Osteoblast (primary cell): ENCODE data around the gene SERTAD2. TPM values are rescaled to one million over a fixed set of nuclear protein-coding genes. Genes with fewer than 3 reads are reported as not detected.

Source experiments
- DNase-seq: peaks from one replicate; pipeline ENCODE4 v3.0.0; 2011; ENCODE audit warnings: low spot score, mixed read lengths; ENCODE audit not compliant: insufficient read length; ENCODE audit errors: missing footprints
- H2AFZ ChIP-seq: 2 replicates; pipeline ENCODE4 v1.6.0; 2011; ENCODE audit warnings: mild to moderate bottlenecking, low read length
- H3K27ac ChIP-seq: 2 replicates; pipeline ENCODE4 v1.5.1; 2011; ENCODE audit warnings: mild to moderate bottlenecking, low read depth, low read length, moderate library complexity
- H3K27me3 ChIP-seq: 2 replicates; pipeline ENCODE4 v1.6.0; 2012; ENCODE audit warnings: mild to moderate bottlenecking, control low read depth, inconsistent platforms, low read length, moderate library complexity; ENCODE audit not compliant: insufficient read depth
- H3K36me3 ChIP-seq: 2 replicates; pipeline ENCODE4 v1.5.1; 2011; ENCODE audit warnings: mild to moderate bottlenecking, low read length, control low read depth, moderate library complexity; ENCODE audit not compliant: insufficient read depth
- H3K4me1 ChIP-seq: 2 replicates; pipeline ENCODE4 v1.5.1; 2011; ENCODE audit warnings: mild to moderate bottlenecking, low read length, control low read depth, moderate library complexity; ENCODE audit not compliant: insufficient read depth
- H3K4me2 ChIP-seq: 2 replicates; pipeline ENCODE4 v1.6.0; 2011; ENCODE audit warnings: mild to moderate bottlenecking, low read length; ENCODE audit not compliant: insufficient read depth
- H3K4me3 ChIP-seq: fragments of 200-600 bp; sonication (generic); 3 replicates; pipeline ENCODE4 v1.5.1; 2012; ENCODE audit warnings: mild to moderate bottlenecking, low read length, inconsistent platforms; ENCODE audit not compliant: insufficient read depth
- H3K79me2 ChIP-seq: 2 replicates; pipeline ENCODE4 v1.6.0; 2012; ENCODE audit warnings: mild to moderate bottlenecking, low read length, control low read depth, inconsistent platforms; ENCODE audit not compliant: insufficient read depth
- H3K9me3 ChIP-seq: 2 replicates; pipeline ENCODE4 v1.5.1; 2011; ENCODE audit warnings: low read depth, low read length, control low read depth
- H4K20me1 ChIP-seq: 2 replicates; pipeline ENCODE4 v1.6.0; 2012; ENCODE audit warnings: mild to moderate bottlenecking, low read length, control low read depth; ENCODE audit not compliant: insufficient read depth
- total RNA-seq: library from RNA; depleted of rRNA; stranded (reverse); fragments of >200 nt; gene quantifications from 2 replicates; pipeline ENCODE4 v1.2.3, GENCODE V29; 2012
- TF ChIP-seq, protein P1 (sequence below): IDR thresholded peaks from 2 replicates; pipeline ENCODE4 v1.5.1; 2011; ENCODE audit warnings: mild to moderate bottlenecking, low read depth, low read length, moderate library complexity; ENCODE audit errors: extremely low read depth

Gene SERTAD2
- total RNA-seq, 1 donor, result 24.6 TPM

GRCh38 chr2:64670047-64670446 is 16.3 kb upstream of the SERTAD2 start:
- no peaks in the 10 kb centered on the region for H3K4me1 ChIP-seq
- peaks cover 9% of the 10 kb centered on the region for H4K20me1 ChIP-seq
- TF ChIP-seq, protein P1, sequence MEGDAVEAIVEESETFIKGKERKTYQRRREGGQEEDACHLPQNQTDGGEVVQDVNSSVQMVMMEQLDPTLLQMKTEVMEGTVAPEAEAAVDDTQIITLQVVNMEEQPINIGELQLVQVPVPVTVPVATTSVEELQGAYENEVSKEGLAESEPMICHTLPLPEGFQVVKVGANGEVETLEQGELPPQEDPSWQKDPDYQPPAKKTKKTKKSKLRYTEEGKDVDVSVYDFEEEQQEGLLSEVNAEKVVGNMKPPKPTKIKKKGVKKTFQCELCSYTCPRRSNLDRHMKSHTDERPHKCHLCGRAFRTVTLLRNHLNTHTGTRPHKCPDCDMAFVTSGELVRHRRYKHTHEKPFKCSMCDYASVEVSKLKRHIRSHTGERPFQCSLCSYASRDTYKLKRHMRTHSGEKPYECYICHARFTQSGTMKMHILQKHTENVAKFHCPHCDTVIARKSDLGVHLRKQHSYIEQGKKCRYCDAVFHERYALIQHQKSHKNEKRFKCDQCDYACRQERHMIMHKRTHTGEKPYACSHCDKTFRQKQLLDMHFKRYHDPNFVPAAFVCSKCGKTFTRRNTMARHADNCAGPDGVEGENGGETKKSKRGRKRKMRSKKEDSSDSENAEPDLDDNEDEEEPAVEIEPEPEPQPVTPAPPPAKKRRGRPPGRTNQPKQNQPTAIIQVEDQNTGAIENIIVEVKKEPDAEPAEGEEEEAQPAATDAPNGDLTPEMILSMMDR, result no peak
- no peaks in the 10 kb centered on the region for H3K36me3 ChIP-seq
- H2AFZ ChIP-seq, result no peak overlapping the region
- no peaks in the 10 kb centered on the region for H3K9me3 ChIP-seq
- H3K4me2 ChIP-seq, result no peak overlapping the region
- H3K4me3 ChIP-seq, result no peak overlapping the region
- no peaks in the 10 kb centered on the region for H3K27me3 ChIP-seq
- DNase-seq, result no peak
- peaks cover 56% of the 10 kb centered on the region for H3K79me2 ChIP-seq
- no peak overlapping the region for H3K27ac ChIP-seq

GRCh38 chr2:64669288-64669687 is 15.6 kb upstream of the SERTAD2 start:
- Histone ChIP-seq H3K79me2 (peaks cover 57% of the 10 kb centered on the region), H3K4me1 (no peaks in the 10 kb centered on the region), H3K4me3 (no peak overlapping the region), H3K4me2 (no peak overlapping the region), H3K9me3 (no peaks in the 10 kb centered on the region), H3K27me3 (no peaks in the 10 kb centered on the region), H2AFZ (no peak overlapping the region), H4K20me1 (peaks cover 9% of the 10 kb centered on the region), H3K36me3 (no peaks in the 10 kb centered on the region), H3K27ac (no peak overlapping the region)
- TF ChIP-seq, protein P1, result no peak
- no peak for DNase-seq

- peaks cover 59% of the 10 kb centered on the region for H3K79me2 ChIP-seq
- no peaks in the 10 kb centered on the region for H3K9me3 ChIP-seq
- no peak overlapping the region for H3K4me2 ChIP-seq
- H3K36me3 ChIP-seq, result no peaks in the 10 kb centered on the region
- no peaks in the 10 kb centered on the region for H3K27me3 ChIP-seq
- peaks cover 7% of the 10 kb centered on the region for H4K20me1 ChIP-seq
- no peak for DNase-seq
- no peak overlapping the region for H2AFZ ChIP-seq
- TF ChIP-seq, protein P1, result no peak
- H3K4me3 ChIP-seq, result no peak overlapping the region
- no peak overlapping the region for H3K27ac ChIP-seq
- H3K4me1 ChIP-seq, result no peaks in the 10 kb centered on the region
Measured at GRCh38 chr2:64668542-64668941, 14.8 kb upstream of the SERTAD2 start.

GRCh38 chr2:64667535-64667934 is 13.8 kb upstream of the SERTAD2 start:
- DNase-seq, result no peak
- Histone ChIP-seq H3K9me3 (no peaks in the 10 kb centered on the region), H3K4me3 (no peak overlapping the region), H3K27ac (no peak overlapping the region), H2AFZ (no peak overlapping the region), H3K4me2 (no peak overlapping the region), H3K27me3 (no peaks in the 10 kb centered on the region), H3K79me2 (peaks cover 58% of the 10 kb centered on the region), H3K4me1 (peaks cover under 1% of the 10 kb centered on the region), H4K20me1 (peaks cover 5% of the 10 kb centered on the region), H3K36me3 (no peaks in the 10 kb centered on the region)
- TF ChIP-seq, protein P1, result no peak
